ENCODE results near the gene EIF4B.

The EIF4B gene

GRCh38 chr12:53090105-53090504 lies 83.8 kb downstream of the EIF4B start:
- in situ Hi-C loops (cut with MboI; ENCODE audit: low sequenced_read_pairs), result no loop called here

- in situ Hi-C loops (cut with MboI; ENCODE audit: low sequenced_read_pairs), result no loop called here
Measured at GRCh38 chr12:53090554-53090953, 84.3 kb downstream of the EIF4B start.

GRCh38 chr12:53091756-53092155 lies 85.5 kb downstream of the EIF4B start:
- in situ Hi-C loops (cut with MboI; ENCODE audit: low sequenced_read_pairs), result no loop called here
